ENCODE data around the gene LDB2. TPM values are rescaled to one million over a fixed set of nuclear protein-coding genes. Genes with fewer than 3 reads are reported as not detected.

LDB2 gene
- total RNA-seq, 2 experiments from 2014 or later = not detected

DNA sequence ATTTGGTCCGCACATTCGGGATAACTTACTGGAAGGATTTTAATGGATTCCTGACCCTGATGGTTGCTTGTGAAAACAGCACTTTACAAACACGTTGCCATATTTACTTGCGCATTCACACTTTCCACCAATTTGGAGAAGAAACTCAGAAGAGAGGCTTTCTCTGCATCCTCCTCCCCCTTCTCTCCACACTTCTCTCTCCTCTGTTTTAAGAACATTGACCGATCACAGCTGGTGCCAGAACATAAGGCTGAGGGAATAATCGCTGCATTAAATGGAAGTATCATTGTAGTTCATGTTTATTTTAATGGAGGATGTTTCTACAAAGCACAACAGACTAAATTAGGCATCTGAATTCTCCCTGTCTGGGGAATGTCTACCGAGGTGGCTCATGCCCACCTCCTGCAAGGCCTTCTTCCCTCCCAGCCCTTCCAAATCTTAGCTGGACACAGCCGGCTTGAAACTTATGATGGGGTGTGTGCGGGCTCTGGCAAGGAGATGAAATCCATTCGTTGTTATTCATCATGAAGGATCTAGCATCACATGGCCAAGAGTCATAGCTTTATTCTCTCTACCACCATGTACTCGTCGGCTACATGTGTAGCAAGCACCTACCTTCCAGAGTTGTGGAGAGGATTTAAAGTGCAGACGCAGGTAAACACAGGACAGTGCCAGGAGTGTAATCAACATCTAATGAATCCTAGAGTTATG lies 204.1 kb downstream of the LDB2 start:
- CTCF ChIA-PET = no interaction called here
- POLR2A ChIA-PET = no interaction called here

DNA sequence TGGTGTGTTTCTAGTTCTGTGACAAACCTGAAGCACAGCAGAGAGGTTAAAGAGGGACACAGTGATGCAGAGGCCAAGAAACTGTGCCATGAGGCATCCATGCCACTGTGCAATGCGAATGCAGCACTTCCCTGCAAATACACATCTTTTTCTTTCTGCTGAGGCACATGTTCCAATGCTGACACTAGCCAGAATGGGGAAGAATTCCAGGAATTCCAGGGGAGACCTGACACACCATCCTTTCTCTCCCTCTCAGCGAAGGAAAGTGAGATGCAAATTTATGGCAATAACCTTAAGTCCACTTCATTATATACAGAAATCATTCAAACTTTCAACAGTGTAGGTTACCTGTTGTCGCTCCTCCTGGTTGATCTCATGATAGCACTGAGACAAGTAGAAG lies 204.8 kb downstream of the LDB2 start:
- POLR2A ChIA-PET = no interaction called here
- CTCF ChIA-PET = no interaction called here

DNA sequence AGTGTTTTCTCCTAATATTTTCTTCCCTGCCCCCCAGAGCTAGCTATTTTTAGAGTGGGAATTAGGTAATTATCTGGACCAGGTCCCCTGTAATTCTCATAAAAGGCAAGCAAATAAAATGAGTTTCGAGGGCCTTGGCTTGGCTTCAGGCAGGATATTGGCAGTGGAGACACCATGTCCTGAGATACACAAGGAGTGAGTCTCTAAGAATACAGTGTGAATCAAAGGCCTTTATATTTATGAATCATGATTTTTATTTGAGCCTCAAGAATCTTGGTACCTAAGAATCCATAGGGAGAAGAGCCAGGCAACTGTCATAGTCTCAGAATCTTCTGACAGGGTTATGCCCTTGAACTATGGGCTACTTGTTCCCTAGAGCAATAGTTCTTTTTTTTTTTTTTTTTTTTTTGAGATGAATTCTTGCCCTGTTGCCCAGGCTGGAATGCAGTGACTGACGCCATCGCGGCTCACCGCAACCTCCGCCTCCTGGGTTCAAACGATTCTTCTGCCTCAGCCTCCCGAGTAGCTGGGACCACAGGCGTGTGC lies 205.4 kb downstream of the LDB2 start:
- CTCF ChIA-PET = no interaction called here

DNA sequence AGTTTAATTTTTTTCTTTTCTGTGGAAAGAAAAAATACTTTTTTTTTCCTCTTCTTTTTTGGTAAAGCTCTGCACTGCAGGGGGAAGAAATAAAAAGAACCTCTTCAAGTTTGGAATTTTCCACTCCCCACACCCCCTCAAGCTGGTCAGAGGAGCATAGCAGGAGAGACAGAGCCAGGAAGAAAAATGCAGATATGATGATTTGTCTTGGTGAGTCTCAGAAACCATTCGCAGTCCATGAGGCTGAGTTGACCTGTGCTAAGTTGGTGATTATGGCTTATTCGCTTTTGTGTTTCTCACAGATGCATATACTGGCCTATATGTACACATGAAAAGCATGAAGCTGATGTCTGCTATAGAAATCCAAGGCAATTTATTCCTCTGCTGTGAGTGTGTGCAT lies 205.9 kb downstream of the LDB2 start:
- ChIA-PET CTCF (no interaction called here), POLR2A (no interaction called here)

More for the DNA sequence above, 205.4 kb downstream of the LDB2 start:
- POLR2A ChIA-PET = no interaction called here

DNA sequence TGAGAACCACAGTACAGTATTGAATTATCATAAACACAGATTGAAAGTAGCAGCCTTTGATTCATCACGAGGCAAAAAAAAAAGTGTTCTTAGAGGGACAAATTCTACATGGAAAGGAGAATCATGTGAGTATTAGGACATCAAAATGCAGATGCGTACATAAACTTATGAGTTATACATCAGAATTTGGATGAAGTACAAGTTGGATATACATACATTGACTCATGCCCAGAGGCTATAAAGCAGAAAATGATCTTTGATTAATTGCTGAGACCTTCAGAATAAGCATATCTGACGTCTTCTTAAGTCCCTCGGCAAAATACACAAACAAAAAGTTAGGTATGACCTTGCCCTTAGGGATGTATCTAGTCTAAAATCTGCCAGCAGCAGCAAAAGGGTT lies 206.4 kb downstream of the LDB2 start:
- POLR2A ChIA-PET = no interaction called here
- CTCF ChIA-PET = no interaction called here

DNA sequence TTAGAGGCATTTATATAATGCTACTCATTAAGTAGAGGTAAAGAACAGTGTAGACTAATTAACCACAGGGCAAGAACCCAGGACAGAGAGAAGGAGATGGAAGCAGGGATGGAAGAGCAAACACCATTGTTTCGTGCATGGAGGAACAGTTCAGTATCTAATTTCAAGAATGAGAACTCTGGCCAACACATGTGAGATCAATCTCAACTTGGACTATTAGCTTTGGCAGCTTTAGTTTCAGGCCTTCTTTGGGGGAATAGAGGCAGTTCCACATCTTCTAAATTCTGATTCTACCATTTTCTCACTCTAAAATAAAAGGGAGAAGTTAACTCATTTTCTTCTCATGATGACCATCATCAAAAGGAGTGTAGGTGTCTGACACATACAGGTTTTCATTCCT lies 207.0 kb downstream of the LDB2 start:
- POLR2A ChIA-PET = no interaction called here
- CTCF ChIA-PET = no interaction called here

DNA sequence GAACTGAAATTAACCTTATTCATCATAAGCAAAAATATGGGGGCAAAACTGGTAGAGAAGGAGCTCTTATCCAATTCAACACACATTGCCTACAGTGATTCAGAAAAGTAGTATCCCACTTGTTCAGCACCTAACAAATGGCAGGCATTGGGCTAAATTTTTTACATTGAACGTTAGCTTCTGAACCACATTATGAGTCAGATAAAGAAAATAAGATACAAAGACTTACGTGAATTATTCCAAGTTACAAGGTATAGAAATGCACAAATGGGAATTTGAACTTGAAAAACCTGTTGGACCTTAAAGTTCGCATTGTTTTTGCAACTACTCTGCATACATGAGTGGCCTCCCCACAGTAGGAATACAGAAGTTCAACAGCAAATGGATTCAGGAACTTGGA lies 210.6 kb downstream of the LDB2 start:
- CTCF ChIA-PET = no interaction called here
- POLR2A ChIA-PET = no interaction called here

DNA sequence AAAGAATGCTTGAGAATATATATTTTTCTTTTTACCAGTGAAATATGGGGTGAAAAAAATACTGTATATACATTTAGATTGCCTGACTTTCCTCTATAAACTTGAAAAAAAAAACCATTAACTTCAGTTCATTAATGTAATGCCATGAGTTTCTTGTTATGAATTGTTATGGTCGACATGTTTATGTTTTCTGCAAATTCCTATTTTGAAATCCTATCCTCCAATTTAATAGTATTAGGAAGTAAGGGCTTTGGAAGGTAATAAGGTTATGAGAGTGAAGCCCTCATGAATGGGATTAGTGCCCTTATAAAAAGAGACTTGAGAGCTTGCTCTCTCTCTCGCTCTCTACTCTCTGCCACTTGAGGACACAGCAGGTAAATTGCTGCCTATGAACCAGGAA lies 211.4 kb downstream of the LDB2 start:
- POLR2A ChIA-PET = no interaction called here
- CTCF ChIA-PET = no interaction called here

DNA sequence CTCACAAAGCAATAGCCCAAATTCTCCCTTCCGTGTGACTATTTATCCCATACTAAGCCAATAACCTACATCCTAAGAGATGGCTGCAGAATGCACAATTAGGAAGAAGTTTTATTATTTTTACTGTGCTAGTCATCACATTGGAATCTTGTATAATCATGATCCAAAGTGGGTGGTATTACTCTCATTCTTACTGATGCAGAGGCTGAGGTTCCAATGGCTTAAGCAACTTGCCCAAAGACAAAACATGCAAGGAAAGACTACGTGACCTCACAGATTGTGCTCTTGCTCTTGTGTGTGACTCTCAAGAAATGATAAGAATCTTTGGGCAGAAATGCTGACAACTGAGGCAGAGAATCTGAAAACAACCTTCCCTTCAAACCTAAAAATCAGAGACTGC lies 212.2 kb downstream of the LDB2 start:
- POLR2A ChIA-PET = no interaction called here
- CTCF ChIA-PET = no interaction called here

DNA sequence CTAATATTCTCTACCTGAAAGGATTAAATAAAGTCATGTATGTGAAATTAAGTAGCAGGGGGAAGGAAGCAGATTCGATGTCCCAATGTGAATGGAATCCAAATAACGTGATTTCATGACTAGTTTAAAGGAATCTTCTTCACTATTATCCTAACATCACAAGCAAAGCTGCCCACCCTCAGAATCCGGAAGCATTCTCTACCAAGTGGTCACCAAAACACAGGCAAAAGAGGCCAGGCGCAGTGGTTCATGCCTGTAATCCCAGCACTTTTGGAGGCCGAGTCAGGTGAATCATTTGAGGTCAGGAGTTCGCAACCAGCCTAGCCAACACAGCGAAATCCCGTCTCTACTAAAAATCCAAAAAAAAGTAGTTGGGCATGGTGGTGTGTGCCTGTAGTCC lies 212.9 kb downstream of the LDB2 start:
- ChIA-PET POLR2A (no interaction called here), CTCF (no interaction called here)

DNA sequence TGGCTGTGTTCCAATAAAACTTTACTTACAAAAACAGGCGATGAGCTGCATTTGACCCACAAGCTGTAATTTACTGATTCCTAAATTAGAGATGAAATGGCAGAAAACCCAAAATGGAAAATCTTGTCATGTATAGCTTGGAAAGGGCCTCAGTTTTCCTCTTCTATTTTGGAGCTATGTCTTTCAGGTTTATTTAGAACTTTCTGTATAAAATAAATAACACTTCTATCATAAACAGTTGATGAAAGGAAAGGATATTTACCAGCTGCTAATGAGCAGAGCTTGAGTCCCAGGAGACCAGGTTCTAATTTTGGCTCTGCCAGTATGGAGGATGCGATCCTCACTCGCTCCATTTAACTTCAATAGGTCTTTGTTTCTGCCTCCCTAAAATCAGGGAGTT lies 213.5 kb downstream of the LDB2 start:
- ChIA-PET POLR2A (no interaction called here), CTCF (no interaction called here)

DNA sequence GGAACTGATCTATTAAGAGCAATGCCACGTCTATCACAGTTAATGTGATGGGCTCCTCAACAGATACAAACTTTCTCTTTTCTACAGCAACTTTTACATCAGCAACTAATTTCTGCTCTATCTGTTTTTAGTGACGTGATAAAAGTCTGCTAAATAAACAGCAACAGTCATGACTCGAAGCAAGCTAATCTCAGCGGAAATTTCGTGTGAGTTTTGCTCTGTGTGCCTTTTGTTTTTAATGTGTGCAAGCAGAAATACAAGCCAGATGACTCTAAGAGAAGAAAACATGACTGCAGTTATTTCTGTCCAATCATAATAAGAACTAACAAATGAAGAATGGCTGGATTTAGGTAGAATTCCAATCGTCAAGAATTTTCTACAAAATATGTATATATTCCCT lies 214.3 kb downstream of the LDB2 start:
- ChIA-PET POLR2A (no interaction called here), CTCF (no interaction called here)

DNA sequence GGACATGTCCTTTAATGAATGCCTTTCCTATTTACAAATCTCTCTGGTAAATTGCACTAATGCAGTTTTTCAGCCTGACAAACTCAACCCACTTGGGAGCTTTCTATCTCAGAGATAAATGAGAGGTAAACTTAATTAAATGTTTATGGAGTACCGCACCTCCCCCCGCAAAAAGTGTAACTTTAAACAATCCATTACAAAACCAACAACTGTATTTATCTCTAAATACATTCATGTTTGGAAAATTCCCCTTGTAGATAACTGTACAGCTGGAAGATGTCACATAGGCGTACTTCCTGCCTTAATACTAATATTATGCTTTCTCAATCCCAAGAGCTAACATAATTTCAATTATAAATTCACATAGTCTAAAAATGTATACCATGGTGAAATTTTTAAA lies 215.5 kb downstream of the LDB2 start:
- POLR2A ChIA-PET = no interaction called here
- CTCF ChIA-PET = no interaction called here

DNA sequence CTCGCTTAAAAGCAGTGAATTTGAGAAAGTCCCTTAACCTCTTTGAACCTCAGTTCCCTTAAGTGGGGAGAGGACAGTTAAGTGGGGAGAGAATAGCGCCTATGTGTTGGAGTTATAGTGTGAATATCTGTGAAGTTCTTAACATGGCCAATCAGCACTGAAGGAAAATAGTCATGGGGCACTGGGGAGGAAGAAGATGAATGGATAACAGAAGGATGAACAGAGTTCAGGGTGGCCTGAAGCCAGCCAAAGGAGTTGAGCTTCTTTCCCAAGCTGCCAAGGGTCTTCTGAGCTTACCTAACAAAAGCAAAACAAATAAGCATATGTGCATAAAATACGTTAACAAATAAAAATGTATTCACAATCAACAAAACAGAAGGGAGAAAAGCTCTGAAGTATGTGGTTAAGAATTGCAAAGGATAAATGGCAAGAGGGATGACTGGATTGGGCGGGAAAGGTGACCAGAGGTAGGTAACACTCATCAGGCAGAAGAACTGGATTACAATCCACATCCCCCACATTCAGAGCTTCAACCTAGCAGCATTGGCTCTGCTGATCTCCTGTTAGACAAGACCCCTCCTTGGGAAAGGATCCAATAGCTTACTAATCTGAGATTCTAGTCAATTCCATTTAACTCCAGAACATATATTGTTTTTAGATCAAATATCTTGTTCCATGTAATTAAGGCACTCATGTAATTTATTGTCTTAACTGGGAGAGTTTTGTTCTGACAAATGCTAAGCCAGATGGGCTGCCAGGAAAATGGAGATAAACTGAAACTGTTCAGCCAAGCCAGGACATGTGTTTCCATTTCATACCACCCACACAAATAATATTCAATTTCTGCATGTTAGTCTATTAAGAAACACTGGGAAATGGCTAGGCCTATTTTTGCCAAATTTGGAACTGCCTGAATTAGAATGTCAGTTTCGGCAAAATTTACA lies 221.2 kb downstream of the LDB2 start:
- ChIA-PET POLR2A (no interaction called here), CTCF (no interaction called here)

DNA sequence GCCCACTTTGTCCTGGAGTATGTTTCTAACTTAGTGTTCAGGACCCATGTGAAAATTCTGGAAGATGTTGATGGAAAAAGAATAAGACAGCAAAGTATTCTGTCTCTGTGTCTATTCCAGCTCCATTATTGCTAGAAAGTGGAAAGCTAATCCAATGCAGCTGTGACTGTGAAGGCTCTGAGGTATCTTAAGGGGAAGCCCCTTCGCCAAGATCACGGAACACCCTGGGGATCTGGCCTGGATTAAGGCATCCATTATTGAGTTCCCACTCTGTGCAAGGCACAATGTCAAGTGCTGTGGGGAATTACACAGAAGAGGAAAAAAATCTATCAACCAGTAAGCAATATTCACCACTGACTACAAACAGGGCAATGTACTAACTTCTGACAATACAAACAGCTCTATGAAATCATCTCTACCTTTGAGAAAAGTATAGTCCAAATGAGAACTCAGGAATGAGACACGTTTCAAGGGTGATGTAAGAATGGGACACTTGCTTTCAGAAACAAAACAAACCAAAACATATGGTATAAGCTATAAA lies 222.1 kb downstream of the LDB2 start:
- POLR2A ChIA-PET = no interaction called here
- CTCF ChIA-PET = no interaction called here

DNA sequence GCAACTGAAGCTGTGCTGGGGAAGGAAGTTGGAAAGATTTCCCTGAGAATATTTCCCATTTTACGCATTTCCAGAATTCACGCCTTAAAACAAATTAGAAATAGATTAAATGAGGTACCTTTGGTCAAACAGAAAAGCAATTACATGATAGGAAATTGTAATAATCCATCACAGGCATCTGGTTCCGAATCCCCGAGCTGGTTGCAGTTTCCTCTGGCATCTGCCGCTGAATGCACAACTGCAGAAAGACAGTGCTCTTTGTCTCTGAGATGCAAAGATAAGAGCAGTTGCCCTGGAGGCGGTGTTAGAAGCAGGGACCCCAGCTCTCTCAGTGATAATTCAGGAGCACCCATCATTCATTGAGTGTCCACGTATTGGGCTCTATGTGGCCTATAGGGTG lies 224.4 kb downstream of the LDB2 start:
- ChIA-PET CTCF (no interaction called here), POLR2A (no interaction called here)

DNA sequence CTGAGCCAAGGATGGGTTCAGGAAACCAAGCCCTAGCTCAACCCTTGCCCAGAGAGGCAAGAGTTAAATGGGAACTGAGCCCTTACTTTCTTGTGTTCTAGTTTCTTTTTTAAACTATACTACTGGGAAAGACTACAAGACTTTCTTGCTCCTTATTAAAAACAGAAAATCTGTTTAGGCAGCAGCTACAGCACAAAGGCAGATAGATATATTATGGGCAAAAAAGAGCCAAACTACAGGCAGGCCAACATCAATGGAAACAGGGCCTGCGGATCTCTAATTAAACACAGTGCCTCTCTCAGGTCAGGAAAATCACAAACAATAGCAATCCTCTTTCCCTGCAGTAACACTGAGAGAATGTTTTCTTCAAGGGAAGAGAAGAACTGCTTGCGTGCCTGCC lies 226.0 kb downstream of the LDB2 start:
- CTCF ChIA-PET = no interaction called here

DNA sequence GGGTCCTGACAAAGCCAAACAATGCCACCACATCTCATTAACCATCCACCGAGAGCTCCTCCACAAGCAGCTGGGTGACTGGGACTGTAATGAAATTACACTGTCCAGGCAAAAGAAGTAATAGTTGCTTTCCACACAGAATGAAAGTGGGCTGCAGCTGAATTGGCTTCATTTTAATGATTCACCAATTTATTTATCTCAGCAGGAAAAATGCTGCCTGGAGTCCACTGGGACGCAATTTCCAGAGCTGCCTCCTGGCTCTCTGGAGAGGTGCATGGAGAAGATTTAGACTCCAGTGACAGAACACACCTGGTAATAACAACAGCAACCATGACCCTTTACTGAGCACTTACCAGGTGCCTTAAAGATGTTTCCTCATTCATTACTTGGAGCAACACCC lies 226.7 kb downstream of the LDB2 start:
- CTCF ChIA-PET = no interaction called here
- POLR2A ChIA-PET = no interaction called here

More for the DNA sequence above, 226.0 kb downstream of the LDB2 start:
- POLR2A ChIA-PET = no interaction called here

DNA sequence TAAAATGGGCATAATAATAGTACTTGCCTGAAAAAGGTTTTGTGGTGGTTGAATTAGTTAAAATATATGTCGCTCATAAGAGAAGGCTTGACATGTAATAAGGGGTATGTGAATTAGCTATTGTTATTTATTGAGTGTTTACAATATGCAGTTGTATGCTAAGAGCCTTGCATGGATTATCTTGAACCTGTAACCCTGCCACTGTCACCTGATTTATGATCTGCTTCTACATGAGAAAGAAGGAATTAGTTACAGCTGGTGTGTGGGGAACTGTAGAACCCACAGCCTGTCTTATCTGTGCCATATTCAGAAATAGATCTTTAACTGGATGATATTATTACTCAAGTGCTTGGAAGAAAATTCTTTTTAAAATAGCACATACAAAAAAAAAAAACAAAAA lies 227.7 kb downstream of the LDB2 start:
- POLR2A ChIA-PET = no interaction called here
- CTCF ChIA-PET = no interaction called here

DNA sequence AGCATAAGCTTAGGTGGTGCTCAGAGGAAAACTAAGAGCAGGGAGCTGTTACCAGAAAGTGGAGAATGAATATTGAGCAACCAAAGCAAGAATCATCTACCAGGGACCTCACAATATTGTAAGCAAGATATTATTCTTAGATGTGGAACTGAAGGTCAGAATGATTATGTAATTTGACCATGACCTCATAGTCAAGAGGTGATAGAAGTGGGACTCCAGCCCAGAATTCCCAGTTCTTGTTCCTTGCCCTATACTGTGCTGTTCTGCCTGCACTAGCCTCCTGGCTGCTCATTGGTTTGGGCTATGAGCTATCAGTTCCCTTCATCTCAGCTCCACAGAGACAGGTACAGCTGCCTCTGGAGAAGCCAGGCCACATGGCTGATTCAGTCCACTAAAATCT lies 229.4 kb downstream of the LDB2 start:
- CTCF ChIA-PET = no interaction called here
- POLR2A ChIA-PET = no interaction called here

DNA sequence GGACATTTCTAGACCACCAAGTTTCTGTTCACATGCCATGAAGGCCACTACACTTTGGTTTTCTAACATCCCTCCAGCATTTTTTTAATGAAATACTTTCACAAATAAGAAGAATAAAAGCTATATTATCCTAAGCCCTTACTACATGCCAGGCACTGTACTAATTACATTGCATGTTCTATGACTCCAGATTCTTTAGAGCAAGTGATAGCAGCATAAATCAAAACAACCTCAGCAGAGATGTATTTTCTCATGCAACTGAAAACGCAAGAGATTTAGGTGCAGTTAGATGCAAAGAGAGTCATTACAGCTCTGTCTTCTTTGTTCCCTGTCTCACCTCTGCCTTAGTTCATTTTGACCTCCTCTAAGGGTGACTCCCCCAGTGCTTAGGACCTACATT lies 230.0 kb downstream of the LDB2 start:
- ChIA-PET POLR2A (no interaction called here), CTCF (no interaction called here)
